Fibroblast of the aortic adventitia (primary cell): Measurements from ENCODE around the gene CCDC174. TPM values are rescaled to one million over a fixed set of nuclear protein-coding genes. Genes with fewer than 3 reads are reported as not detected.
A peak's percentile ranks its signal among the peaks of the same experiment; 100 is the strongest.

Source experiments
- DNase-seq: peaks from one replicate; pipeline ENCODE4 v3.0.0-alpha.2; 2010; ENCODE audit warnings: low read depth
- H3K4me3 ChIP-seq: 2 replicates; pipeline ENCODE4 v1.5.1; 2011; ENCODE audit warnings: low read depth, mild to moderate bottlenecking, control low read depth, low read length, moderate library complexity
- CTCF ChIP-seq: IDR thresholded peaks from 2 replicates; pipeline ENCODE4 v1.5.1; 2011; ENCODE audit warnings: mild to moderate bottlenecking, low read length, control low read depth, inconsistent platforms; ENCODE audit not compliant: insufficient read depth
- total RNA-seq: library from RNA; depleted of rRNA; stranded (reverse); fragments of >200 nt; gene quantifications from 2 replicates; pipeline ENCODE4 v1.2.3, GENCODE V29; 2012; ENCODE audit warnings: low replicate concordance

The CCDC174 gene
- total RNA-seq, 1 donor: 11.5 TPM

- no peak for DNase-seq
- H3K4me3 ChIP-seq: no peak overlapping the region
- TF ChIP-seq CTCF: no peak
These were observed 12.6 kb downstream of the CCDC174 start for GRCh38 chr3:14664170-14664569.

- H3K4me3 ChIP-seq: no peak overlapping the region
- DNase-seq: no peak
- TF ChIP-seq CTCF: no peak
These were observed 21.0 kb downstream of the CCDC174 start for GRCh38 chr3:14672588-14672987.

- H3K4me3 ChIP-seq: no peak within 1 kb of the TSS
- TF ChIP-seq CTCF: no peak
- DNase-seq: no peak
These were observed 23.3 kb downstream of the CCDC174 start, which contains the start of gene C3orf20 for GRCh38 chr3:14674841-14675240. TSS of gene C3orf20 (plus strand) at chr3:14675141. CDS start at chr3:14682714, 7,573 bp downstream.

GRCh38 chr3:14676881-14677280, 25.3 kb downstream of the CCDC174 start:
- H3K4me3 ChIP-seq: no peak overlapping the region
- no peak for TF ChIP-seq CTCF
- DNase-seq: no peak

- H3K4me3 ChIP-seq: no peak overlapping the region
- no peak for TF ChIP-seq CTCF
- DNase-seq: no peak
These were observed 26.5 kb downstream of the CCDC174 start for GRCh38 chr3:14678015-14678503.

- TF ChIP-seq CTCF: no peak
- no peak for DNase-seq
- H3K4me3 ChIP-seq: no peak overlapping the region
These were observed 28.6 kb downstream of the CCDC174 start for GRCh38 chr3:14680115-14680514.

- peak; percentile 73 for DNase-seq
- TF ChIP-seq CTCF: no peak
- H3K4me3 ChIP-seq: no peak overlapping the region
These were observed 29.2 kb downstream of the CCDC174 start for GRCh38 chr3:14680716-14681115.
